Astrocyte (in vitro differentiated cells and primary cell): ENCODE data around the gene CFDP1. TPM values are rescaled to one million over a fixed set of nuclear protein-coding genes. Genes with fewer than 3 reads are reported as not detected.

Experiments
- DNase-seq: peaks from one replicate; pipeline ENCODE4 v3.0.0-alpha.2; 2010; ENCODE audit warnings: low read depth
- FAIRE-seq: peaks from 2 replicates; lab custom pipeline; 2011; peaks lifted over from hg19 to GRCh38; lab: Jason Lieb, UNC
- H2AFZ ChIP-seq: 2 replicates; pipeline ENCODE4 v1.6.0; 2012; ENCODE audit warnings: low read depth, low read length, inconsistent platforms
- H3K27ac ChIP-seq: 2 replicates; pipeline ENCODE4 v1.5.1; 2011; ENCODE audit warnings: low read depth, low read length, inconsistent platforms
- H3K27me3 ChIP-seq: 2 replicates; pipeline ENCODE4 v1.6.0; 2011; ENCODE audit warnings: low read length, inconsistent platforms; ENCODE audit not compliant: insufficient read depth
- H3K36me3 ChIP-seq: 2 replicates; pipeline ENCODE4 v1.5.1; 2011; ENCODE audit warnings: low read length, inconsistent platforms; ENCODE audit not compliant: insufficient read depth
- H3K4me1 ChIP-seq: 2 replicates; pipeline ENCODE4 v1.5.1; 2011; ENCODE audit warnings: low read length, inconsistent platforms; ENCODE audit not compliant: insufficient read depth
- H3K4me2 ChIP-seq: 2 replicates; pipeline ENCODE4 v1.6.0; 2012; ENCODE audit warnings: low read length, inconsistent platforms
- H3K4me3 ChIP-seq: 2 replicates; pipeline ENCODE4 v1.5.1; 2011; ENCODE audit warnings: low read depth, mild to moderate bottlenecking, low read length, inconsistent platforms; ENCODE audit not compliant: insufficient read depth
- H3K79me2 ChIP-seq: 2 replicates; pipeline ENCODE4 v1.6.0; 2012; ENCODE audit warnings: mild to moderate bottlenecking, low read length, inconsistent platforms; ENCODE audit not compliant: insufficient read depth
- H3K9ac ChIP-seq: 2 replicates; pipeline ENCODE4 v1.6.0; 2012; ENCODE audit warnings: mild to moderate bottlenecking, low read length, inconsistent platforms
- H3K9me3 ChIP-seq: 2 replicates; pipeline ENCODE4 v1.5.1; 2012; ENCODE audit warnings: low read depth, mild to moderate bottlenecking, low read length, inconsistent platforms; ENCODE audit not compliant: insufficient read depth
- H4K20me1 ChIP-seq: 2 replicates; pipeline ENCODE4 v1.6.0; 2012; ENCODE audit warnings: low read length, inconsistent platforms; ENCODE audit not compliant: insufficient read depth
- H3K27ac Mint-ChIP-seq: one replicate; pipeline ENCODE4 v1.8.0; 2021; ENCODE audit warnings: mild to moderate bottlenecking, mixed read lengths; ENCODE audit not compliant: unreplicated experiment
- H3K27me3 Mint-ChIP-seq: one replicate; pipeline ENCODE4 v1.8.0; 2021; ENCODE audit warnings: low read depth, mixed read lengths; ENCODE audit not compliant: unreplicated experiment
- H3K36me3 Mint-ChIP-seq: one replicate; pipeline ENCODE4 v1.8.0; 2021; ENCODE audit warnings: low read depth, mixed read lengths; ENCODE audit not compliant: unreplicated experiment
- H3K4me1 Mint-ChIP-seq: one replicate; pipeline ENCODE4 v1.8.0; 2021; ENCODE audit warnings: low read depth, mixed read lengths; ENCODE audit not compliant: unreplicated experiment
- H3K4me3 Mint-ChIP-seq: one replicate; pipeline ENCODE4 v1.8.0; 2021; ENCODE audit warnings: mild to moderate bottlenecking, moderate library complexity, mixed read lengths; ENCODE audit not compliant: unreplicated experiment
- H3K9me3 Mint-ChIP-seq: one replicate; pipeline ENCODE4 v1.8.0; 2021; ENCODE audit warnings: mild to moderate bottlenecking, mixed read lengths; ENCODE audit not compliant: unreplicated experiment
- CTCF ChIP-seq: IDR thresholded peaks from 2 replicates; pipeline ENCODE4 v1.5.1; 2011; ENCODE audit warnings: low read depth, mild to moderate bottlenecking, inconsistent platforms, low read length, moderate library complexity; ENCODE audit not compliant: insufficient read depth
- EZH2 ChIP-seq: IDR thresholded peaks from 2 replicates; pipeline ENCODE4 v1.6.1; 2012; ENCODE audit warnings: mild to moderate bottlenecking, low read length, inconsistent platforms; ENCODE audit not compliant: insufficient read depth
- total RNA-seq: library from RNA; stranded (reverse); gene quantifications from 2 replicates; pipeline ENCODE4 v1.2.1, GENCODE V29; 2021

Gene CFDP1
- total RNA-seq, 1 donor from 2014 or later: 36.9 TPM

- DNase-seq (no peak), FAIRE-seq (no peak)
- Mint-ChIP-seq H3K36me3 (peaks cover 4% of the 10 kb centered on the region), H3K27me3 (no peaks in the 10 kb centered on the region), H3K9me3 (no peaks in the 10 kb centered on the region), H3K27ac (peak overlapping the region; percentile 100), H3K4me1 (peaks cover 50% of the 10 kb centered on the region), H3K4me3 (peak overlapping the region; percentile 55)
- no peaks in the 10 kb centered on the region for H3K9me3 ChIP-seq
- H3K79me2 ChIP-seq: no peaks in the 10 kb centered on the region
- H3K36me3 ChIP-seq: no peaks in the 10 kb centered on the region
- H3K4me1 ChIP-seq: peaks cover 60% of the 10 kb centered on the region
- H3K4me2 ChIP-seq: peak overlapping the region; percentile 83
- H3K27me3 ChIP-seq: no peaks in the 10 kb centered on the region
- H3K27ac ChIP-seq: peak overlapping the region; percentile 99
- no peak for TF ChIP-seq EZH2
- no peak for TF ChIP-seq CTCF
- H3K9ac ChIP-seq: peak overlapping the region; percentile 81
- H4K20me1 ChIP-seq: no peaks in the 10 kb centered on the region
- peak overlapping the region; percentile 53 for H3K4me3 ChIP-seq
- H2AFZ ChIP-seq: peak overlapping the region; percentile 38
These were observed 112.9 kb downstream of the CFDP1 start for GRCh38 chr16:75320435-75320834.

GRCh38 chr16:75319513-75320411 is 113.5 kb downstream of the CFDP1 start:
- FAIRE-seq (peak; percentile 29), DNase-seq (peak; percentile 95)
- no peak for TF ChIP-seq EZH2
- peak; percentile 3 for TF ChIP-seq CTCF
- Histone ChIP-seq H3K27ac (peak overlapping the region; percentile 99), H4K20me1 (no peaks in the 10 kb centered on the region), H3K9me3 (no peaks in the 10 kb centered on the region), H3K9ac (peak overlapping the region; percentile 81), H3K27me3 (no peaks in the 10 kb centered on the region), H2AFZ (peak overlapping the region; percentile 58), H3K4me2 (peak overlapping the region; percentile 83), H3K36me3 (no peaks in the 10 kb centered on the region), H3K79me2 (no peaks in the 10 kb centered on the region), H3K4me3 (peak overlapping the region; percentile 53), H3K4me1 (peaks cover 60% of the 10 kb centered on the region)
- no peaks in the 10 kb centered on the region for H3K27me3 Mint-ChIP-seq
- H3K4me3 Mint-ChIP-seq: peak overlapping the region; percentile 55
- H3K36me3 Mint-ChIP-seq: peaks cover 4% of the 10 kb centered on the region
- no peaks in the 10 kb centered on the region for H3K9me3 Mint-ChIP-seq
- H3K4me1 Mint-ChIP-seq: peaks cover 49% of the 10 kb centered on the region
- H3K27ac Mint-ChIP-seq: peak overlapping the region; percentile 100

- no peaks in the 10 kb centered on the region for H3K27me3 Mint-ChIP-seq
- H4K20me1 ChIP-seq: no peaks in the 10 kb centered on the region
- peak overlapping the region; percentile 81 for H3K9ac ChIP-seq
- peak overlapping the region; percentile 100 for H3K27ac Mint-ChIP-seq
- H3K79me2 ChIP-seq: no peaks in the 10 kb centered on the region
- no peak for TF ChIP-seq CTCF
- TF ChIP-seq EZH2: no peak
- H3K4me1 ChIP-seq: peaks cover 55% of the 10 kb centered on the region
- peaks cover 5% of the 10 kb centered on the region for H3K36me3 Mint-ChIP-seq
- no peak for FAIRE-seq
- H3K4me2 ChIP-seq: no peak overlapping the region
- no peaks in the 10 kb centered on the region for H3K9me3 Mint-ChIP-seq
- no peaks in the 10 kb centered on the region for H3K27me3 ChIP-seq
- H3K36me3 ChIP-seq: no peaks in the 10 kb centered on the region
- no peak overlapping the region for H3K4me3 Mint-ChIP-seq
- H3K9me3 ChIP-seq: no peaks in the 10 kb centered on the region
- H3K4me3 ChIP-seq: no peak overlapping the region
- H2AFZ ChIP-seq: no peak overlapping the region
- H3K27ac ChIP-seq: peak overlapping the region; percentile 99
- no peak for DNase-seq
- H3K4me1 Mint-ChIP-seq: peaks cover 43% of the 10 kb centered on the region
These were observed 114.6 kb downstream of the CFDP1 start for GRCh38 chr16:75318737-75319136.
